OCI-LY3 (cell line): ENCODE data around the gene COX7A2L.

Experiments
- EZH2phosphoT487 ChIP-seq: fragments of 200-600 bp; shearing (Covaris generic); IDR thresholded peaks from 2 replicates; pipeline ENCODE4 v1.6.1; 2018; ENCODE audit warnings: antibody characterized with exemption, mixed run types, low read depth
- TF ChIP-seq, protein P1 (sequence below): fragments of 200-600, 300-600 bp; sonication (generic); IDR thresholded peaks from 2 replicates; pipeline ENCODE4 v1.5.1; 2014; ENCODE audit warnings: antibody characterized with exemption, low read length, low read depth

DNA sequence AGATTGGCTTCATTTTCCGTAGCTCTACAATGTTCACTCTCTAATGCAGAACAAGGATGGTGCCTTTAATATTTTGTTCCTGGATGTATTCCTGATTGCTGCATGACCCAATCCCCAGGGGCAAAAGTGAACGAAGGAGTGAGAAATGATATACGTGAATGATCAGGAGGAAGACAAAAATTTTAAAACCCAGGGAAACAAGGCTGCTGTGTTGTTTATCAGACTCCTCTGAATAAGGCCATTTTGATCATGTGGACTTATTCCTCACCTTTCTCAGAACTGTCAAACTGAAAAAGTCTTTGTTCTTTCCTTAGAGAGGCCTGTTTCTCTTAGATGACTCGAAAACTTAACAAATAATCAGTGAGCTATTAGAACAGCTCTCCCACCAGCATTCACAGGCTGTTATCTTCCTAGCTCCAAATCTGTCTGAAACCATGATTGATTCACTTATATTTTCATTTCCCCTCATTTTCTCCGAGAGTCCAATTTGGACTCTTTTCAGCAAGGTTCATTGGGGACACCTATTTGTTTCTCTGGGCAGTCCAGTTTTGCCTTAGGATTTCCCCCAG lies 29.5 kb upstream of the COX7A2L start:
- TF ChIP-seq, protein P1, sequence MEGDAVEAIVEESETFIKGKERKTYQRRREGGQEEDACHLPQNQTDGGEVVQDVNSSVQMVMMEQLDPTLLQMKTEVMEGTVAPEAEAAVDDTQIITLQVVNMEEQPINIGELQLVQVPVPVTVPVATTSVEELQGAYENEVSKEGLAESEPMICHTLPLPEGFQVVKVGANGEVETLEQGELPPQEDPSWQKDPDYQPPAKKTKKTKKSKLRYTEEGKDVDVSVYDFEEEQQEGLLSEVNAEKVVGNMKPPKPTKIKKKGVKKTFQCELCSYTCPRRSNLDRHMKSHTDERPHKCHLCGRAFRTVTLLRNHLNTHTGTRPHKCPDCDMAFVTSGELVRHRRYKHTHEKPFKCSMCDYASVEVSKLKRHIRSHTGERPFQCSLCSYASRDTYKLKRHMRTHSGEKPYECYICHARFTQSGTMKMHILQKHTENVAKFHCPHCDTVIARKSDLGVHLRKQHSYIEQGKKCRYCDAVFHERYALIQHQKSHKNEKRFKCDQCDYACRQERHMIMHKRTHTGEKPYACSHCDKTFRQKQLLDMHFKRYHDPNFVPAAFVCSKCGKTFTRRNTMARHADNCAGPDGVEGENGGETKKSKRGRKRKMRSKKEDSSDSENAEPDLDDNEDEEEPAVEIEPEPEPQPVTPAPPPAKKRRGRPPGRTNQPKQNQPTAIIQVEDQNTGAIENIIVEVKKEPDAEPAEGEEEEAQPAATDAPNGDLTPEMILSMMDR: no peak
- TF ChIP-seq EZH2phosphoT487: no peak
